GM12864 (cell line): ENCODE results near the gene NRIP2.

Source experiments
- DNase-seq: peaks from one replicate; pipeline ENCODE4 v3.0.0-alpha.2; 2011; ENCODE audit warnings: low read depth
- H3K4me3 ChIP-seq: 2 replicates; pipeline ENCODE4 v1.5.1; 2011; ENCODE audit warnings: mild to moderate bottlenecking, low read depth, low read length, control low read depth
- TF ChIP-seq, protein P1 (sequence below): IDR thresholded peaks from 2 replicates; pipeline ENCODE4 v1.5.1; 2011; ENCODE audit warnings: low read depth, mild to moderate bottlenecking, moderate library complexity, low read length, control low read depth, inconsistent platforms; ENCODE audit errors: missing control alignments

NRIP2 gene

DNA sequence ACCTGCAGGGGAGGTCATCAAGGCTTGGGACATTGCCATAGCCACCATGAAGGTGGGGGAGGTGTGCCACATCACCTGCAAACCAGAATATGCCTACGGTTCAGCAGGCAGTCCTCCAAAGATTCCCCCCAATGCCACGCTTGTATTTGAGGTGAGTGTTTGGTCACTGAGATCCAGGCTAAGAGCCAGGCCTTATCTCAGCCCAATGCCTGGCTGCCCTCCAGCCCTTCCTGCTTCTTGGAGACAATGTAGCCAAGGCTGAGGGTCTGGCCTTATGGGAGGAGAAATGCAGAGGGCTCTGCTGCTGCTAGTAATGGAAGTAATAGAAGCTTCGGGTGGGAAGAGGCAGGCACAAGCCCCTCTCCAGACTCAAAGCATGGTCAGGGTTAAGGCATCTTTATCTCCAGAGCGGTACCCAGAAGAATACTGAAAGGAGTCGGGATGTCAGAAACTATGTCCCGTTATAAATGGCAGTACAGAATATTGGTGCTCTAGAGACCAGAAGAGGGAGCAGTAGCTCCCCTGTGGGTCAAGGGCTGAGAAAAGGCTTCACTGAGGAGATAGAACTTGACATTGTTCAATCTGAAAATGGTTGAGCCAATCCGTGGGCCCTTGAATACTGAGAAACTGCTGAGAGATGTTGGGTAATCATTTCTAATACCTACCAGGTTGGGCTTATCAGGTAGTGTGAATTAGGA is 37.0 kb downstream of the NRIP2 start:
- no peak overlapping the region for H3K4me3 ChIP-seq
- DNase-seq, result no peak
- TF ChIP-seq, protein P1, sequence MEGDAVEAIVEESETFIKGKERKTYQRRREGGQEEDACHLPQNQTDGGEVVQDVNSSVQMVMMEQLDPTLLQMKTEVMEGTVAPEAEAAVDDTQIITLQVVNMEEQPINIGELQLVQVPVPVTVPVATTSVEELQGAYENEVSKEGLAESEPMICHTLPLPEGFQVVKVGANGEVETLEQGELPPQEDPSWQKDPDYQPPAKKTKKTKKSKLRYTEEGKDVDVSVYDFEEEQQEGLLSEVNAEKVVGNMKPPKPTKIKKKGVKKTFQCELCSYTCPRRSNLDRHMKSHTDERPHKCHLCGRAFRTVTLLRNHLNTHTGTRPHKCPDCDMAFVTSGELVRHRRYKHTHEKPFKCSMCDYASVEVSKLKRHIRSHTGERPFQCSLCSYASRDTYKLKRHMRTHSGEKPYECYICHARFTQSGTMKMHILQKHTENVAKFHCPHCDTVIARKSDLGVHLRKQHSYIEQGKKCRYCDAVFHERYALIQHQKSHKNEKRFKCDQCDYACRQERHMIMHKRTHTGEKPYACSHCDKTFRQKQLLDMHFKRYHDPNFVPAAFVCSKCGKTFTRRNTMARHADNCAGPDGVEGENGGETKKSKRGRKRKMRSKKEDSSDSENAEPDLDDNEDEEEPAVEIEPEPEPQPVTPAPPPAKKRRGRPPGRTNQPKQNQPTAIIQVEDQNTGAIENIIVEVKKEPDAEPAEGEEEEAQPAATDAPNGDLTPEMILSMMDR, result peak; percentile 8

DNA sequence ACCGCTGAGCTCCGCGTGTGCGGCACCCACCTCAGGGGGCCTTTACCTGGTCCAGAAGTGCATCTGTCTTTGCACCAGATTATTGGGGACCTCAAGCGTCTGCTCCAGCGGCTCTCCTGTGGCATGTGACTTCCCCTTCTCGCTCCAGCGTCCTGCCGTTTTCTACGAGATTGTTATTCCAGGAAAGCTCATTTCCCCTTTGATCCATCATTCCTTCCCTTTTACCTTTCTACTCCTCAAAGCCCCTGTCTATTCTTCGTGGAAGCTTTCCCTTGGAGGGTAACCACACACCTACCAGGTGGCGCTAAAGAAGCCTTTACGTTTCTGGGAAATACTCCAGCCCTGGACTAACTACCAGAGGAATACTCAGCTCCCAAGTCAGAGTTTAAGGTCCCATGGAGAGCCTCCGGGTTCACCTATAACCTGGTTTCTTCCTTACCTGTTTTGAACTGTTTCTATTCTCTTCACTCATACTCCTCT is 38.6 kb downstream of the NRIP2 start:
- TF ChIP-seq, protein P1, result no peak

DNA sequence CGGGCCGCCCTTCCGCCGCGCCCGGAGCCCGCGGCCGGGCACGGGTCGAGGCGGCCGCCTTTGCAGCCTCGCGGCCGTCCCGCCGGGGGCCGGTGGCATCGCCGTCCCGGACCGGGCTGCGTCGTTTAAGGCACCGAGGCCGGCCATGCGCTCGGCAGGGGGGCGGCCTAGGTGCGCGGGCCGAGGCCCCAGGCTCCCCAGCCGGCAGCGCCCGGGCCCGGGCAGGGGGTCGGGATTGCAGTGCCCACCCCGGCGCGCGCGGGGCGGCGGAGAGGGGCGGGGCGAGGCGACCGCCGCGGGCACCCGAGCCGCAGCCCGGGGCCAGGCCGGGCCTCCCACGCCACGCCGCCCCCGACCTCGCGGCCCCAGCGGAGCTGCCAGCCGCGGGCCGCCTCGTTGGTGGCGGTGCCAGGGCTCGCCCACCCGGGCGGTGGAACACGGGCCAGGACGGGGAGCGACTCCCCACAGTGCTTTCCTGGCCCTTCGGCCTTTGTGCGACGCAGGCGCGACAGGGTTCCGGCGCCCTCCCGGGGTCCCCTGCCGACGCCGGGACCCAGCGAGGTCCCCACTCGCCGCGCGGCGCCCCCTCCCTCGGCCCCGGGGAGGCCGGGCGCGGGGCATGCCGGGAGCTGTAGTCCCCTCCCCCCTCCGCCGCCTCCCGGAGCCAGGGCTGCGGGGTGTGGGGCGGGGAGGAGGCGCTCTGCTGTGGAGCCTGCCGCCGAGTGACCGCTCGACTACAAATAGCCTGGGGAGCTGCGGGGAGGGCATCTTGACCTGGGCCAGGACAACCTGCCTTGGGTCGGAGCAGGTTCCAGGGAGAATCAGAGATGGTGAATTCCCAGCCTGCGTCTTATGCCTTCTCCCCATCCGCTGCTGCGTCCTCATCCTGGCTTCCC is 39.3 kb downstream of the NRIP2 start:
- TF ChIP-seq, protein P1, result no peak
- DNase-seq, result no peak
- H3K4me3 ChIP-seq, result peak overlapping the region; percentile 76

More for the DNA sequence above, 38.6 kb downstream of the NRIP2 start:
- H3K4me3 ChIP-seq, result peak overlapping the region; percentile 76
- no peak for DNase-seq

DNA sequence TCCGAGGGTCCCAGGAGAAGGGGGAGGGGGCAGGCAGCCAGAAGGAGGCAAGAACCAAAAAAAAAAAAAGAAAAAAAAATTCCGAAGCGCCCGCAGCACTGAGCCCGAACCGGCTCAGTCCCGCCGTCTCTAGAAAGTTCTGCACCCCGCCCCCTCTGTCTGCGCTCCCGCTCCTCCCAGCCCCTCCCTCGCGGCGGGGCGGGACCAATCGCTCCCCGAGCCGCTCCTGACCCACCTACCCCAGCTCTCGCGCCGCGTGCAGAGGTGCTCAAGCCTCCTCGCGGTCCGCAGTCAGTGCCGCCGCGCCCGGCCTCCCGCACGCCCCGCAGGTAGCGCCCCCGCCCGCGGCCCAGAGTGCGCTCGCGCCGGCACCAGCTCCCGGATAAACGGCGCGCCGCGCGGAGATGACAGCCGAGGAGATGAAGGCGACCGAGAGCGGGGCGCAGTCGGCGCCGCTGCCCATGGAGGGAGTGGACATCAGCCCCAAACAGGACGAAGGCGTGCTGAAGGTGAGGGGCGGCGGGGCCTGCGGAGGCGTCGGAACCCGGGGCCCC is 40.0 kb downstream of the NRIP2 start, which contains the start of gene FKBP4:
FKBP4 (plus strand) TSS at position 235 of the 554 bp plus-strand sequence; CDS start at position 405, 170 bp downstream.
- DNase-seq, result peak; percentile 61
- peak within 1 kb of the TSS; percentile 76 for H3K4me3 ChIP-seq
- TF ChIP-seq, protein P1, result no peak

DNA sequence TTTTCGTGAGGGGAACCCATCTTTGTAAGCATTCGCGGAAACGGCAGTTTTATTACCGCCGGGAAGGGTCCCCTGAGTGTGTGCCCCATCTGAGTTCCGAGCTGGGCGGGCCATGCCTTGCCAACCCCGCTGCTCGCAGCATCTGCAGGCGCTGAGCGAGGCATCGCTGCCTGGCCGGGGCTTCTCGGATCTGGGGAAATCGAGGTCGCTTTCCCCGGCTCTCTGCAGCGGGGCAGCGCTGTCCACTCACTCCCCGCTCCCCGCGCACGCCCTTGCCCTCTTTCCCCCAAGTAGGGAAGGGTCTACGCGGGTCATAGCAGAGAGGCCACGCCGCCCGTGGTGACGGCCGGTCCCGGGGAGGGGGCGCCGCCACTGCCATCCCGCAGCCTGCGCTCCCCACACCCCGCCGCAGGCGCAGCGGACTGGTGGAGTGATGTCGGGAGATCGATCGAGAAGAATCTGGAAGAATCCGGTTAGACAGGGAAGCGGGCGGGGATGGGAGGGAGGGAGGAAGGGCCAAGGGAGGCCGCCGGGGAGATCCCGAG is 40.6 kb downstream of the NRIP2 start:
- H3K4me3 ChIP-seq, result peak overlapping the region; percentile 76
- TF ChIP-seq, protein P1, result no peak
- no peak for DNase-seq

DNA sequence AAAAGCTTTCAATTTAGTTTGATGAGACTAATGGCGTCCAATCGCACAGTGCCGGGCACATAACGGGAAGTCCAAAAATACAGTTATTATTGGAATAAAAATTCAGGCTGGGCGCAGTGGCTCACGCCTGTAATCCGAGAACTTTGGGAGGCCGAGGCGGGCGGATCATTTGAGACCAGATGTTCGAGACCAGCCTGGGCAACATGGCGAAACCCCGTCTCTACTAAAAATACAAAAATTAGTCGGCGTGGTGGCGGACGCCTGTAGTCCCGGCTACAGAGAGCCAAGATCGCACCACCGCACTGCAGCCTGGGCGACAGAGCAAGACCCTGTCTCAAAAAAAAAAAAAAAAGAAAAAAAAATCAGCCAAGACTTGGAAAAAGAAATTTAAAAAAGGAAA is 41.3 kb downstream of the NRIP2 start:
- no peak for DNase-seq
- no peak overlapping the region for H3K4me3 ChIP-seq
- TF ChIP-seq, protein P1, result no peak
